Measurements from ENCODE around the gene CD8A. TPM values are rescaled to one million over a fixed set of nuclear protein-coding genes. Genes with fewer than 3 reads are reported as not detected.
"Not testable (repeated sequence)": the region's sequence is repeated elsewhere in the genome, so short reads cannot be mapped to it uniquely, and the experiment has no call there.

CD8A gene
- polyA plus RNA-seq, 1 donor = 2.1 TPM

GRCh38 chr2:86760371-86760770 is 30.3 kb downstream of the CD8A start:
- Histone ChIP-seq H3K27me3 (ENCODE audit: control insufficient read depth, insufficient read depth, low read length) (no peaks in the 10 kb centered on the region), H3K36me3 (ENCODE audit: control insufficient read depth, insufficient read depth, low read length) (peaks cover 27% of the 10 kb centered on the region), H3K9me3 (ENCODE audit: control insufficient read depth, low read depth, low read length) (no peaks in the 10 kb centered on the region), H3K4me1 (ENCODE audit: control insufficient read depth, insufficient read depth, low read length) (no peaks in the 10 kb centered on the region), H3K4me3 (ENCODE audit: low read length) (no peak overlapping the region), H3K27ac (ENCODE audit: low read length) (no peak overlapping the region)
- DNase-seq = no peak
- WGBS (ENCODE audit: insufficient coverage, low lambda C conversion rate) = 100% methylated on average over 2 of the region's 4 CpGs

GRCh38 chr2:86758405-86758804 is 32.3 kb downstream of the CD8A start:
- H3K27me3 ChIP-seq (ENCODE audit: control insufficient read depth, insufficient read depth, low read length) = no peaks in the 10 kb centered on the region
- DNase-seq = no peak
- no peak overlapping the region for H3K27ac ChIP-seq (ENCODE audit: low read length)
- H3K4me3 ChIP-seq (ENCODE audit: low read length) = no peak overlapping the region
- no peaks in the 10 kb centered on the region for H3K9me3 ChIP-seq (ENCODE audit: control insufficient read depth, low read depth, low read length)
- H3K36me3 ChIP-seq (ENCODE audit: control insufficient read depth, insufficient read depth, low read length) = peaks cover 43% of the 10 kb centered on the region
- 100% methylated on average over 2 of the region's 3 CpGs for WGBS (ENCODE audit: insufficient coverage, low lambda C conversion rate)
- no peaks in the 10 kb centered on the region for H3K4me1 ChIP-seq (ENCODE audit: control insufficient read depth, insufficient read depth, low read length)

GRCh38 chr2:86753606-86754005 is 37.1 kb downstream of the CD8A start:
- Histone ChIP-seq H3K9me3 (ENCODE audit: control insufficient read depth, low read depth, low read length) (peaks cover 11% of the 10 kb centered on the region), H3K4me1 (ENCODE audit: control insufficient read depth, insufficient read depth, low read length) (no peaks in the 10 kb centered on the region), H3K27me3 (ENCODE audit: control insufficient read depth, insufficient read depth, low read length) (no peaks in the 10 kb centered on the region), H3K27ac (ENCODE audit: low read length) (no peak overlapping the region), H3K36me3 (ENCODE audit: control insufficient read depth, insufficient read depth, low read length) (peaks cover 58% of the 10 kb centered on the region), H3K4me3 (ENCODE audit: low read length) (no peak overlapping the region)
- no peak for DNase-seq

GRCh38 chr2:86752934-86753333 is 37.8 kb downstream of the CD8A start:
- WGBS (ENCODE audit: insufficient coverage, low lambda C conversion rate) = no CpG with 5 or more reads among the region's 3 CpGs
- no peaks in the 10 kb centered on the region for H3K27me3 ChIP-seq (ENCODE audit: control insufficient read depth, insufficient read depth, low read length)
- DNase-seq = no peak
- no peaks in the 10 kb centered on the region for H3K4me1 ChIP-seq (ENCODE audit: control insufficient read depth, insufficient read depth, low read length)
- no peak overlapping the region for H3K4me3 ChIP-seq (ENCODE audit: low read length)
- peaks cover 11% of the 10 kb centered on the region for H3K9me3 ChIP-seq (ENCODE audit: control insufficient read depth, low read depth, low read length)
- H3K27ac ChIP-seq (ENCODE audit: low read length) = no peak overlapping the region
- peaks cover 58% of the 10 kb centered on the region for H3K36me3 ChIP-seq (ENCODE audit: control insufficient read depth, insufficient read depth, low read length)

DNA sequence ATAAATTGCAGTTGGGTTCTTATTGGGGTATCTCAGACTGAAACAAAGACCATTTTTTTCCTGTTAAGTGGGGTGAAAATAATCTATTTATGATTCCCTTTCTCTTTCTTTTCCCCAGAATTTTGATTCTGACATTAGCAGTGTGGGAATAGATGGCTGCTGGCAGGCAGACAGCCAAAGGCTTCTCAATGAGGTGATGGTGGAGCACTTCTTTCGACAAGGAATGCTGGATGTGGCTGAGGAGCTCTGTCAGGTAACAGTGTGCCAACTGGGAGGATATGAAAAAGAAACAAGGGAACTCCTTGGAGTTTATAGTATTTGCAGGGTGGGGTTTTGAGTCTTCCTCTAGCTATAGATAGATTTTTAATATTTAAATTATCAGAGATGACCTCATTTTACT is 38.9 kb downstream of the CD8A start:
- H3K4me1 ChIP-seq (ENCODE audit: control insufficient read depth, insufficient read depth, low read length) = no peaks in the 10 kb centered on the region
- WGBS (ENCODE audit: insufficient coverage, low lambda C conversion rate) = no CpG with 5 or more reads among the region's 1 CpG
- peaks cover 11% of the 10 kb centered on the region for H3K9me3 ChIP-seq (ENCODE audit: control insufficient read depth, low read depth, low read length)
- DNase-seq = no peak
- H3K27me3 ChIP-seq (ENCODE audit: control insufficient read depth, insufficient read depth, low read length) = no peaks in the 10 kb centered on the region
- no peak overlapping the region for H3K4me3 ChIP-seq (ENCODE audit: low read length)
- H3K27ac ChIP-seq (ENCODE audit: low read length) = no peak overlapping the region
- peaks cover 50% of the 10 kb centered on the region for H3K36me3 ChIP-seq (ENCODE audit: control insufficient read depth, insufficient read depth, low read length)

DNA sequence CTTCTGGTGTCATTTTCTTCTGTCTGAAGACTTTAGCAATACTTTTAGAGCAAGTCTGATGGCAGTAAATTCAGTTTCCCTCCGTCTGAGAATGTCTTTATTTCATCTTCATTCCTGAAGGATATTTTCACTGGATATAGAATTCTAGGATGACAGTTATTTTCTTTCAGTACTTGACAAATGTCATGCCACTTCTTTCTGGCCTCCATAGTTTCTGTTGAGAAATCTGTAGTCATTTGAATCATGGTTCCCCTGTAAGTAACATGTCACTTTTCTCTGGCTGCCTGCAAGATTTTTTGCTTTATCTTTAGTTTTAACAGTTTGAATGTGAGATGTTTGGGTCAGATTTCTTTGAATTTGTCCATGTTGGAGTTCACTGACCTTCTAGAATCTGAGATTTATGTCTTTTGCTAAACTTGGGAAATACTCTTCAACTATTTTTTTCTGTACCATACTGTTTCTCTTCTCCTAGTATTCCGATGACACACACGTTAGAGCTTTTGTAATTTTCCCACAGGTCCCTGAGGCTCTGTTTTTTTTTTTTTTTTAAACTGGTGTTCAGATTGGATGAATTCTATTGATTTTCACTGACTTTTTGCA is 40.4 kb downstream of the CD8A start:
- Histone ChIP-seq H3K9me3 (ENCODE audit: control insufficient read depth, low read depth, low read length) (peaks cover 11% of the 10 kb centered on the region), H3K4me1 (ENCODE audit: control insufficient read depth, insufficient read depth, low read length) (no peaks in the 10 kb centered on the region), H3K27me3 (ENCODE audit: control insufficient read depth, insufficient read depth, low read length) (no peaks in the 10 kb centered on the region), H3K4me3 (ENCODE audit: low read length) (no peak overlapping the region), H3K36me3 (ENCODE audit: control insufficient read depth, insufficient read depth, low read length) (peaks cover 44% of the 10 kb centered on the region), H3K27ac (ENCODE audit: low read length) (no peak overlapping the region)
- DNase-seq = peak in 1 of 2 donors; percentile 18
- 100% methylated on average over 3 of the region's 3 CpGs for WGBS (ENCODE audit: insufficient coverage, low lambda C conversion rate)

DNA sequence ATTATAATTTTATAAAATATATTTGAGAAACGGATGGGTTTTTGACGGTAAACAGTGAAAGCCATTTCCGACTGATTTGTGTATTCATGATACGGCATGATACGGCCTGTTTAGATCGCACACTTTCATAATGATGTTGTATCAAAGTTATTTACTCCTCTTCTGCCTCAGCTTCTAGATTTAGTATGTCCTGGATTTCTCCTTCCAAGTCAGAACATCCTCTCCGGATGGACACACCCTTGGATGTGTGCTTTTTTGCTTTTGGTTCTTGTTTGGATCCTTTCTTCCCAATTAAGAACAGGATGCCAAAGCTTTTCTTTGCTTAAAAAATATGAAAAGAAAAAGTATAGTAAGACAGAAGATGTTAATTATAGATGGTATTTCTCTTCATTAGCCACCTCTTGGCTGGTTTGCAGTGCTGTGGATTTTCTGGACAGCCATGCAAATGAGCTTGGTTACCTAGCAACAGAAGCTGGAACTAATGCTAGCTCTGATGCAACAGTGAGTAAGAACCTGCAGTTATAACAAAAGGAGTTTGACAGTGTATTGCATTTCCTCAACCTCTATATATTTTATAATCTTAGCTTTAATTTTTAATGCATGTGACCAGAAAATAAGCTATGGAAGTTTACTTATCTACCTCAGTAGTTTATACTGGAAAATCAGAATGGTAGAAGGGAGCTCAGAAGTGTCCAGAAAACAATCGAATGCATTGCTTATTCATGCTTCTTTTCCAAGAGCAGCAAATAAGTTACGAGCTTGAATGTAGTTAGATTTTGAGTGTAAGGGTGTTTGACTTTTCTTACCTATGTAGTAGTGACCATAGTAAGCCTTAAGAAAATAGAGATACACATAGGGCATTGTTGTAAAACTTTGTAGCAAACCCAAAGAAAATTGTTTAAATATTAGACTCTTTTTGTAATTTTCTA is 42.7 kb downstream of the CD8A start:
- H3K9me3 ChIP-seq (ENCODE audit: control insufficient read depth, low read depth, low read length) = peaks cover 11% of the 10 kb centered on the region
- 100% methylated on average over 3 of the region's 9 CpGs for WGBS (ENCODE audit: insufficient coverage, low lambda C conversion rate)
- DNase-seq = no peak
- no peak overlapping the region for H3K4me3 ChIP-seq (ENCODE audit: low read length)
- peaks cover 35% of the 10 kb centered on the region for H3K36me3 ChIP-seq (ENCODE audit: control insufficient read depth, insufficient read depth, low read length)
- no peaks in the 10 kb centered on the region for H3K27me3 ChIP-seq (ENCODE audit: control insufficient read depth, insufficient read depth, low read length)
- no peak overlapping the region for H3K27ac ChIP-seq (ENCODE audit: low read length)
- no peaks in the 10 kb centered on the region for H3K4me1 ChIP-seq (ENCODE audit: control insufficient read depth, insufficient read depth, low read length)

DNA sequence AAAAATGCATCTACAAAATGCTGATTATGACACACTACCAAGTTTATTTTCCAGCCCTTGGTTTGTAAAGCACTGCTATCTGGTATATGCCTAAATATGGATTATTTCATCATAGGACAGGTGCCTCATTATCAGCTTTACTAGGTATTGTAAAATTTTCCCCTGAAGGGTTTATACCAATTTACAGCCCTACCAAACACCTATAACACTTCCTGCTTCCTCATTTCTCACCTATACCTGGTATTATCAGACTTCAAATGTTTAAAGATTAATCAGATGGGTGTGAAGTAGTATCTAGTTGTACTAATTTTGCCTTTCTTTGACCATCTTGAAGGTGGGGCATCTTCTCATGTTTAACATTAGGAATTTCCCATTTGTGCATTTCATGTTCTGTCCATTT is 43.8 kb downstream of the CD8A start:
- Histone ChIP-seq H3K4me3 (ENCODE audit: low read length) (no peak overlapping the region), H3K9me3 (ENCODE audit: control insufficient read depth, low read depth, low read length) (peaks cover 11% of the 10 kb centered on the region), H3K27me3 (ENCODE audit: control insufficient read depth, insufficient read depth, low read length) (no peaks in the 10 kb centered on the region), H3K27ac (ENCODE audit: low read length) (no peak overlapping the region), H3K36me3 (ENCODE audit: control insufficient read depth, insufficient read depth, low read length) (peaks cover 26% of the 10 kb centered on the region), H3K4me1 (ENCODE audit: control insufficient read depth, insufficient read depth, low read length) (no peaks in the 10 kb centered on the region)
- peak; percentile 8 to 65 for DNase-seq

- H3K27me3 ChIP-seq (ENCODE audit: control insufficient read depth, insufficient read depth, low read length) = no peaks in the 10 kb centered on the region
- peaks cover under 1% of the 10 kb centered on the region for H3K9me3 ChIP-seq (ENCODE audit: control insufficient read depth, low read depth, low read length)
- no peak overlapping the region for H3K4me3 ChIP-seq (ENCODE audit: low read length)
- no CpG with 5 or more reads among the region's 2 CpGs for WGBS (ENCODE audit: insufficient coverage, low lambda C conversion rate)
- no peak overlapping the region for H3K27ac ChIP-seq (ENCODE audit: low read length)
- H3K36me3 ChIP-seq (ENCODE audit: control insufficient read depth, insufficient read depth, low read length) = peaks cover 17% of the 10 kb centered on the region
- no peaks in the 10 kb centered on the region for H3K4me1 ChIP-seq (ENCODE audit: control insufficient read depth, insufficient read depth, low read length)
- DNase-seq = no peak
Measured at GRCh38 chr2:86744152-86744551, 46.6 kb downstream of the CD8A start.

GRCh38 chr2:86741889-86742498 is 48.7 kb downstream of the CD8A start:
- not testable (repeated sequence) for H3K4me1 ChIP-seq (ENCODE audit: control insufficient read depth, insufficient read depth, low read length)

More at GRCh38 chr2:86741889-86742498, 48.7 kb downstream of the CD8A start:
- DNase-seq; H3K27me3 ChIP-seq (ENCODE audit: control insufficient read depth, insufficient read depth, low read length); H3K27ac ChIP-seq (ENCODE audit: low read length); H3K4me3 ChIP-seq (ENCODE audit: low read length); H3K9me3 ChIP-seq (ENCODE audit: control insufficient read depth, low read depth, low read length): not testable (repeated sequence)
- no CpG with 5 or more reads among the region's 4 CpGs for WGBS (ENCODE audit: insufficient coverage, low lambda C conversion rate)
- peaks cover 17% of the 10 kb centered on the region for H3K36me3 ChIP-seq (ENCODE audit: control insufficient read depth, insufficient read depth, low read length)

Data from large intestine (tissue), 3 donors.